WTC11 (cell line): ENCODE measurements around the gene NETO1. TPM values are rescaled to one million over a fixed set of nuclear protein-coding genes. Genes with fewer than 3 reads are reported as not detected.
A peak's percentile ranks its signal among the peaks of the same experiment; 100 is the strongest.

Experiments
- CBFB ChIP-seq: sonication (generic); formaldehyde crosslinking; IDR thresholded peaks from 2 replicates; pipeline ENCODE4 v1.8.1; 2022; ENCODE audit warnings: mild to moderate bottlenecking, low read depth, missing genetic modification reagents
- ELF4 ChIP-seq: sonication (generic); formaldehyde crosslinking; IDR thresholded peaks from 2 replicates; pipeline ENCODE4 v1.8.1; 2022; ENCODE audit warnings: low read depth, mild to moderate bottlenecking, moderate library complexity, missing genetic modification reagents
- FOXJ3 ChIP-seq: sonication (generic); formaldehyde crosslinking; IDR thresholded peaks from 2 replicates; pipeline ENCODE4 v1.9.0; 2021; ENCODE audit warnings: missing genetic modification reagents, mild to moderate bottlenecking, borderline replicate concordance
- FOXK1 ChIP-seq: sonication (generic); formaldehyde crosslinking; IDR thresholded peaks from 2 replicates; pipeline ENCODE4 v1.8.0; 2022; ENCODE audit warnings: mild to moderate bottlenecking, moderate library complexity, missing genetic modification reagents
- GTF2I ChIP-seq: fragments of 250-450 bp; sonication (Bioruptor Pico); conservative IDR thresholded peaks from 2 replicates; pipeline ENCODE4 v1.4.0; 2021; ENCODE audit warnings: mild to moderate bottlenecking
- MYBL2 ChIP-seq: sonication (generic); formaldehyde crosslinking; IDR thresholded peaks from 2 replicates; pipeline ENCODE4 v1.8.1; 2023; ENCODE audit warnings: mild to moderate bottlenecking, moderate library complexity, missing genetic modification reagents
- NR3C1 ChIP-seq: sonication (generic); formaldehyde crosslinking; conservative IDR thresholded peaks from 2 replicates; pipeline ENCODE4 v1.8.1; 2023; ENCODE audit warnings: low read depth, mild to moderate bottlenecking, missing genetic modification reagents
- RELA ChIP-seq: sonication (generic); formaldehyde crosslinking; IDR thresholded peaks from 2 replicates; pipeline ENCODE4 v1.8.1; 2022; ENCODE audit warnings: missing genetic modification reagents, mild to moderate bottlenecking, borderline replicate concordance
- TCF7 ChIP-seq: sonication (generic); formaldehyde crosslinking; IDR thresholded peaks from 2 replicates; pipeline ENCODE4 v1.8.0; 2022; ENCODE audit warnings: mild to moderate bottlenecking, low read depth, missing genetic modification reagents, moderate library complexity
- ZNF219 ChIP-seq: sonication (generic); formaldehyde crosslinking; IDR thresholded peaks from 2 replicates; pipeline ENCODE4 v1.8.0; 2023; ENCODE audit warnings: missing genetic modification reagents, mild to moderate bottlenecking, borderline replicate concordance
- total RNA-seq: library from RNA; stranded (reverse); gene quantifications from 3 replicates; pipeline ENCODE4 v1.2.3, GENCODE V29; 2021
- TF ChIP-seq, protein P1 (sequence below): sonication (generic); formaldehyde crosslinking; IDR thresholded peaks from 2 replicates; pipeline ENCODE4 v1.8.0; 2023; ENCODE audit warnings: missing genetic modification reagents
- TF ChIP-seq, protein P2 (sequence below): fragments of 250-450 bp; sonication (Bioruptor Pico); IDR thresholded peaks from 2 replicates; pipeline ENCODE4 v1.9.0; 2021; ENCODE audit warnings: mild to moderate bottlenecking, borderline replicate concordance
- TF ChIP-seq, protein P3 (sequence below): sonication (generic); formaldehyde crosslinking; IDR thresholded peaks from 2 replicates; pipeline ENCODE4 v1.8.0; 2023; ENCODE audit warnings: mild to moderate bottlenecking, missing genetic modification reagents
- TF ChIP-seq, protein P4 (sequence below): sonication (generic); formaldehyde crosslinking; conservative IDR thresholded peaks from 2 replicates; pipeline ENCODE4 v1.8.1; 2023; ENCODE audit warnings: mild to moderate bottlenecking, low read depth, missing genetic modification reagents, moderate library complexity
- TF ChIP-seq, protein P5 (sequence below): fragments of 250-450 bp; sonication (Bioruptor Pico); IDR thresholded peaks from 2 replicates; pipeline ENCODE4 v1.9.0; 2021; ENCODE audit warnings: mild to moderate bottlenecking
- TF ChIP-seq, protein P6 (sequence below): sonication (generic); formaldehyde crosslinking; IDR thresholded peaks from 2 replicates; pipeline ENCODE4 v1.8.1; 2023; ENCODE audit warnings: mild to moderate bottlenecking, missing genetic modification reagents, borderline replicate concordance
- TF ChIP-seq, protein P7 (sequence below): sonication (generic); formaldehyde crosslinking; conservative IDR thresholded peaks from 2 replicates; pipeline ENCODE4 v1.8.1; 2022; ENCODE audit warnings: mild to moderate bottlenecking, missing genetic modification reagents

The NETO1 gene
- total RNA-seq, 1 experiment from 2014 or later, result 33.1 TPM

DNA sequence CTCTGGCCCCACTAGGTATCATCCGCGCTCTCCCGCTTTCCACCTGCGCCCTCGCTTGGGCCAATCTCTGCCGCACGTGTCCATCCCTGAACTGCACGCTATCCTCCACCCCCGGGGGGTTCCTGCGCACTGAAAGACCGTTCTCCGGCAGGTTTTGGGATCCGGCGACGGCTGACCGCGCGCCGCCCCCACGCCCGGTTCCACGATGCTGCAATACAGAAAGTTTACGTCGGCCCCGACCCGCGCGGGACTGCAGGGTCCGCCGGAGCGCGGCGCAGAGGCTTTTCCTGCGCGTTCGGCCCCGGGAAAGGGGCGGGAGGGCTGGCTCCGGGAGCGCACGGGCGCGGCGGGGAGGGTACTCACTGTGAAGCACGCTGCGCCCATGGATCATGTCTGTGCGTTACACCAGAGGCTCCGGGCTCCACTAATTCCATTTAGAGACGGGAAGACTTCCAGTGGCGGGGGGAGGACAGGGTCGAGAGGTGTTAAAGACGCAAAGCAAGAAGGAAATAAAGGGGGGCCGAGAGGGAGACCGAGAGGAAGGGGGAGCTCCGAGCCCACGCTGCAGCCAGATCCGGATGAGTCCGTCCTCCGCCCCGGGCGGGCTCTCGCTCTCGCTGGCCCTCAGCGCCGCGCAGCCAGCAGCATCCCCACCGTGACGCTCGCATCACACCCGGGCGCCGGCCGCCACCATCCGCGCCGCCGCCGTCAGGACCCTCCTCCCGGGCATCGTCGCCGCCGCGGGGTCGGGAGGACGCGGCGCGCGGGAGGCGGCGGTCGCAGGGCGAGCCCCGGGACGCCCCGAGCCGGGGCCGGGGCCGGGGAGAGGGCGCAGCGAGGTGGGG is 664 bp downstream of the NETO1 start (continued):
- TF ChIP-seq, protein P1, sequence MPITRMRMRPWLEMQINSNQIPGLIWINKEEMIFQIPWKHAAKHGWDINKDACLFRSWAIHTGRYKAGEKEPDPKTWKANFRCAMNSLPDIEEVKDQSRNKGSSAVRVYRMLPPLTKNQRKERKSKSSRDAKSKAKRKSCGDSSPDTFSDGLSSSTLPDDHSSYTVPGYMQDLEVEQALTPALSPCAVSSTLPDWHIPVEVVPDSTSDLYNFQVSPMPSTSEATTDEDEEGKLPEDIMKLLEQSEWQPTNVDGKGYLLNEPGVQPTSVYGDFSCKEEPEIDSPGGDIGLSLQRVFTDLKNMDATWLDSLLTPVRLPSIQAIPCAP, result 0 out of 2 replicates have a peak, but pooled peaks have one; percentile 22
- TF ChIP-seq RELA (CRISPR knock-in tag), result peak; percentile 88; the same call in 1 of the 2 replicates
- no peak for TF ChIP-seq FOXJ3 (CRISPR knock-in tag)
- TF ChIP-seq ELF4 (CRISPR knock-in tag), result peak; percentile 70; the same call in 1 of the 2 replicates
- TF ChIP-seq, protein P2, sequence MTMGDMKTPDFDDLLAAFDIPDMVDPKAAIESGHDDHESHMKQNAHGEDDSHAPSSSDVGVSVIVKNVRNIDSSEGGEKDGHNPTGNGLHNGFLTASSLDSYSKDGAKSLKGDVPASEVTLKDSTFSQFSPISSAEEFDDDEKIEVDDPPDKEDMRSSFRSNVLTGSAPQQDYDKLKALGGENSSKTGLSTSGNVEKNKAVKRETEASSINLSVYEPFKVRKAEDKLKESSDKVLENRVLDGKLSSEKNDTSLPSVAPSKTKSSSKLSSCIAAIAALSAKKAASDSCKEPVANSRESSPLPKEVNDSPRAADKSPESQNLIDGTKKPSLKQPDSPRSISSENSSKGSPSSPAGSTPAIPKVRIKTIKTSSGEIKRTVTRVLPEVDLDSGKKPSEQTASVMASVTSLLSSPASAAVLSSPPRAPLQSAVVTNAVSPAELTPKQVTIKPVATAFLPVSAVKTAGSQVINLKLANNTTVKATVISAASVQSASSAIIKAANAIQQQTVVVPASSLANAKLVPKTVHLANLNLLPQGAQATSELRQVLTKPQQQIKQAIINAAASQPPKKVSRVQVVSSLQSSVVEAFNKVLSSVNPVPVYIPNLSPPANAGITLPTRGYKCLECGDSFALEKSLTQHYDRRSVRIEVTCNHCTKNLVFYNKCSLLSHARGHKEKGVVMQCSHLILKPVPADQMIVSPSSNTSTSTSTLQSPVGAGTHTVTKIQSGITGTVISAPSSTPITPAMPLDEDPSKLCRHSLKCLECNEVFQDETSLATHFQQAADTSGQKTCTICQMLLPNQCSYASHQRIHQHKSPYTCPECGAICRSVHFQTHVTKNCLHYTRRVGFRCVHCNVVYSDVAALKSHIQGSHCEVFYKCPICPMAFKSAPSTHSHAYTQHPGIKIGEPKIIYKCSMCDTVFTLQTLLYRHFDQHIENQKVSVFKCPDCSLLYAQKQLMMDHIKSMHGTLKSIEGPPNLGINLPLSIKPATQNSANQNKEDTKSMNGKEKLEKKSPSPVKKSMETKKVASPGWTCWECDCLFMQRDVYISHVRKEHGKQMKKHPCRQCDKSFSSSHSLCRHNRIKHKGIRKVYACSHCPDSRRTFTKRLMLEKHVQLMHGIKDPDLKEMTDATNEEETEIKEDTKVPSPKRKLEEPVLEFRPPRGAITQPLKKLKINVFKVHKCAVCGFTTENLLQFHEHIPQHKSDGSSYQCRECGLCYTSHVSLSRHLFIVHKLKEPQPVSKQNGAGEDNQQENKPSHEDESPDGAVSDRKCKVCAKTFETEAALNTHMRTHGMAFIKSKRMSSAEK (CRISPR knock-in tag), result no peak
- peak; percentile 90 for TF ChIP-seq MYBL2 (CRISPR knock-in tag)
- TF ChIP-seq, protein P3, sequence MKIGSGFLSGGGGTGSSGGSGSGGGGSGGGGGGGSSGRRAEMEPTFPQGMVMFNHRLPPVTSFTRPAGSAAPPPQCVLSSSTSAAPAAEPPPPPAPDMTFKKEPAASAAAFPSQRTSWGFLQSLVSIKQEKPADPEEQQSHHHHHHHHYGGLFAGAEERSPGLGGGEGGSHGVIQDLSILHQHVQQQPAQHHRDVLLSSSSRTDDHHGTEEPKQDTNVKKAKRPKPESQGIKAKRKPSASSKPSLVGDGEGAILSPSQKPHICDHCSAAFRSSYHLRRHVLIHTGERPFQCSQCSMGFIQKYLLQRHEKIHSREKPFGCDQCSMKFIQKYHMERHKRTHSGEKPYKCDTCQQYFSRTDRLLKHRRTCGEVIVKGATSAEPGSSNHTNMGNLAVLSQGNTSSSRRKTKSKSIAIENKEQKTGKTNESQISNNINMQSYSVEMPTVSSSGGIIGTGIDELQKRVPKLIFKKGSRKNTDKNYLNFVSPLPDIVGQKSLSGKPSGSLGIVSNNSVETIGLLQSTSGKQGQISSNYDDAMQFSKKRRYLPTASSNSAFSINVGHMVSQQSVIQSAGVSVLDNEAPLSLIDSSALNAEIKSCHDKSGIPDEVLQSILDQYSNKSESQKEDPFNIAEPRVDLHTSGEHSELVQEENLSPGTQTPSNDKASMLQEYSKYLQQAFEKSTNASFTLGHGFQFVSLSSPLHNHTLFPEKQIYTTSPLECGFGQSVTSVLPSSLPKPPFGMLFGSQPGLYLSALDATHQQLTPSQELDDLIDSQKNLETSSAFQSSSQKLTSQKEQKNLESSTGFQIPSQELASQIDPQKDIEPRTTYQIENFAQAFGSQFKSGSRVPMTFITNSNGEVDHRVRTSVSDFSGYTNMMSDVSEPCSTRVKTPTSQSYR, result 0 out of 2 replicates have a peak, but pooled peaks have one; percentile 67
- TF ChIP-seq, protein P4, sequence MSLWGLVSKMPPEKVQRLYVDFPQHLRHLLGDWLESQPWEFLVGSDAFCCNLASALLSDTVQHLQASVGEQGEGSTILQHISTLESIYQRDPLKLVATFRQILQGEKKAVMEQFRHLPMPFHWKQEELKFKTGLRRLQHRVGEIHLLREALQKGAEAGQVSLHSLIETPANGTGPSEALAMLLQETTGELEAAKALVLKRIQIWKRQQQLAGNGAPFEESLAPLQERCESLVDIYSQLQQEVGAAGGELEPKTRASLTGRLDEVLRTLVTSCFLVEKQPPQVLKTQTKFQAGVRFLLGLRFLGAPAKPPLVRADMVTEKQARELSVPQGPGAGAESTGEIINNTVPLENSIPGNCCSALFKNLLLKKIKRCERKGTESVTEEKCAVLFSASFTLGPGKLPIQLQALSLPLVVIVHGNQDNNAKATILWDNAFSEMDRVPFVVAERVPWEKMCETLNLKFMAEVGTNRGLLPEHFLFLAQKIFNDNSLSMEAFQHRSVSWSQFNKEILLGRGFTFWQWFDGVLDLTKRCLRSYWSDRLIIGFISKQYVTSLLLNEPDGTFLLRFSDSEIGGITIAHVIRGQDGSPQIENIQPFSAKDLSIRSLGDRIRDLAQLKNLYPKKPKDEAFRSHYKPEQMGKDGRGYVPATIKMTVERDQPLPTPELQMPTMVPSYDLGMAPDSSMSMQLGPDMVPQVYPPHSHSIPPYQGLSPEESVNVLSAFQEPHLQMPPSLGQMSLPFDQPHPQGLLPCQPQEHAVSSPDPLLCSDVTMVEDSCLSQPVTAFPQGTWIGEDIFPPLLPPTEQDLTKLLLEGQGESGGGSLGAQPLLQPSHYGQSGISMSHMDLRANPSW (CRISPR knock-in tag), result no peak
- TF ChIP-seq CBFB (CRISPR knock-in tag), result no peak
- TF ChIP-seq, protein P5, sequence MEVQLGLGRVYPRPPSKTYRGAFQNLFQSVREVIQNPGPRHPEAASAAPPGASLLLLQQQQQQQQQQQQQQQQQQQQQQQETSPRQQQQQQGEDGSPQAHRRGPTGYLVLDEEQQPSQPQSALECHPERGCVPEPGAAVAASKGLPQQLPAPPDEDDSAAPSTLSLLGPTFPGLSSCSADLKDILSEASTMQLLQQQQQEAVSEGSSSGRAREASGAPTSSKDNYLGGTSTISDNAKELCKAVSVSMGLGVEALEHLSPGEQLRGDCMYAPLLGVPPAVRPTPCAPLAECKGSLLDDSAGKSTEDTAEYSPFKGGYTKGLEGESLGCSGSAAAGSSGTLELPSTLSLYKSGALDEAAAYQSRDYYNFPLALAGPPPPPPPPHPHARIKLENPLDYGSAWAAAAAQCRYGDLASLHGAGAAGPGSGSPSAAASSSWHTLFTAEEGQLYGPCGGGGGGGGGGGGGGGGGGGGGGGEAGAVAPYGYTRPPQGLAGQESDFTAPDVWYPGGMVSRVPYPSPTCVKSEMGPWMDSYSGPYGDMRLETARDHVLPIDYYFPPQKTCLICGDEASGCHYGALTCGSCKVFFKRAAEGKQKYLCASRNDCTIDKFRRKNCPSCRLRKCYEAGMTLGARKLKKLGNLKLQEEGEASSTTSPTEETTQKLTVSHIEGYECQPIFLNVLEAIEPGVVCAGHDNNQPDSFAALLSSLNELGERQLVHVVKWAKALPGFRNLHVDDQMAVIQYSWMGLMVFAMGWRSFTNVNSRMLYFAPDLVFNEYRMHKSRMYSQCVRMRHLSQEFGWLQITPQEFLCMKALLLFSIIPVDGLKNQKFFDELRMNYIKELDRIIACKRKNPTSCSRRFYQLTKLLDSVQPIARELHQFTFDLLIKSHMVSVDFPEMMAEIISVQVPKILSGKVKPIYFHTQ (CRISPR knock-in tag), result no peak
- TF ChIP-seq, protein P6, sequence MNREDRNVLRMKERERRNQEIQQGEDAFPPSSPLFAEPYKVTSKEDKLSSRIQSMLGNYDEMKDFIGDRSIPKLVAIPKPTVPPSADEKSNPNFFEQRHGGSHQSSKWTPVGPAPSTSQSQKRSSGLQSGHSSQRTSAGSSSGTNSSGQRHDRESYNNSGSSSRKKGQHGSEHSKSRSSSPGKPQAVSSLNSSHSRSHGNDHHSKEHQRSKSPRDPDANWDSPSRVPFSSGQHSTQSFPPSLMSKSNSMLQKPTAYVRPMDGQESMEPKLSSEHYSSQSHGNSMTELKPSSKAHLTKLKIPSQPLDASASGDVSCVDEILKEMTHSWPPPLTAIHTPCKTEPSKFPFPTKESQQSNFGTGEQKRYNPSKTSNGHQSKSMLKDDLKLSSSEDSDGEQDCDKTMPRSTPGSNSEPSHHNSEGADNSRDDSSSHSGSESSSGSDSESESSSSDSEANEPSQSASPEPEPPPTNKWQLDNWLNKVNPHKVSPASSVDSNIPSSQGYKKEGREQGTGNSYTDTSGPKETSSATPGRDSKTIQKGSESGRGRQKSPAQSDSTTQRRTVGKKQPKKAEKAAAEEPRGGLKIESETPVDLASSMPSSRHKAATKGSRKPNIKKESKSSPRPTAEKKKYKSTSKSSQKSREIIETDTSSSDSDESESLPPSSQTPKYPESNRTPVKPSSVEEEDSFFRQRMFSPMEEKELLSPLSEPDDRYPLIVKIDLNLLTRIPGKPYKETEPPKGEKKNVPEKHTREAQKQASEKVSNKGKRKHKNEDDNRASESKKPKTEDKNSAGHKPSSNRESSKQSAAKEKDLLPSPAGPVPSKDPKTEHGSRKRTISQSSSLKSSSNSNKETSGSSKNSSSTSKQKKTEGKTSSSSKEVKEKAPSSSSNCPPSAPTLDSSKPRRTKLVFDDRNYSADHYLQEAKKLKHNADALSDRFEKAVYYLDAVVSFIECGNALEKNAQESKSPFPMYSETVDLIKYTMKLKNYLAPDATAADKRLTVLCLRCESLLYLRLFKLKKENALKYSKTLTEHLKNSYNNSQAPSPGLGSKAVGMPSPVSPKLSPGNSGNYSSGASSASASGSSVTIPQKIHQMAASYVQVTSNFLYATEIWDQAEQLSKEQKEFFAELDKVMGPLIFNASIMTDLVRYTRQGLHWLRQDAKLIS (CRISPR knock-in tag), result no peak
- TF ChIP-seq TCF7, result no peak
- no peak for TF ChIP-seq NR3C1
- no peak for TF ChIP-seq GTF2I (CRISPR knock-in tag)
- TF ChIP-seq ZNF219, result peak; percentile 20; the same call in 1 of the 2 replicates
- TF ChIP-seq, protein P7, sequence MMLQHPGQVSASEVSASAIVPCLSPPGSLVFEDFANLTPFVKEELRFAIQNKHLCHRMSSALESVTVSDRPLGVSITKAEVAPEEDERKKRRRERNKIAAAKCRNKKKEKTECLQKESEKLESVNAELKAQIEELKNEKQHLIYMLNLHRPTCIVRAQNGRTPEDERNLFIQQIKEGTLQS, result 0 out of 2 replicates have a peak, but pooled peaks have one; percentile 17
- no peak for TF ChIP-seq FOXK1
